ENCODE results near the gene KBTBD8.
A peak's percentile ranks its signal among the peaks of the same experiment; 100 is the strongest.

Gene KBTBD8

DNA sequence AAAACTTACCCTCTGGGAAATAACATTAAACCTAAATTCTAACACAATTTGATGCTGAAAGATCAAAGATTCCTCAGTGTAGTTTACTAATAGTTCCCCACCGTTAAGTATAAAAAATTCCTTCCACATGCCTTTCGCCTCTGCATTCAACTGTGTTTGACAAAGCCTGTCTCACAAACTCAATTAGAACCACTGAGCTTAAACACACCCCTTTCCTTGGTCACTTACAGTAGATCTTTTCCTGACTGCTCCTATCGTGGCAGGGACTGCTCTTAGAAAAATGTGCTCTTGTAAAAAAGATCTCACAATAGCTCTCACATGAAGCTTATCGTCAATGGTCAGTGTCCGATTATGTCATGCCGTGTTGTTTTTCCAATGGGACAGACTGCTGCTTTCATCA is 8.9 kb upstream of the KBTBD8 start:
- H4K20me1 ChIP-seq (ENCODE audit: insufficient read depth, low read length) = no peaks in the 10 kb centered on the region

DNA sequence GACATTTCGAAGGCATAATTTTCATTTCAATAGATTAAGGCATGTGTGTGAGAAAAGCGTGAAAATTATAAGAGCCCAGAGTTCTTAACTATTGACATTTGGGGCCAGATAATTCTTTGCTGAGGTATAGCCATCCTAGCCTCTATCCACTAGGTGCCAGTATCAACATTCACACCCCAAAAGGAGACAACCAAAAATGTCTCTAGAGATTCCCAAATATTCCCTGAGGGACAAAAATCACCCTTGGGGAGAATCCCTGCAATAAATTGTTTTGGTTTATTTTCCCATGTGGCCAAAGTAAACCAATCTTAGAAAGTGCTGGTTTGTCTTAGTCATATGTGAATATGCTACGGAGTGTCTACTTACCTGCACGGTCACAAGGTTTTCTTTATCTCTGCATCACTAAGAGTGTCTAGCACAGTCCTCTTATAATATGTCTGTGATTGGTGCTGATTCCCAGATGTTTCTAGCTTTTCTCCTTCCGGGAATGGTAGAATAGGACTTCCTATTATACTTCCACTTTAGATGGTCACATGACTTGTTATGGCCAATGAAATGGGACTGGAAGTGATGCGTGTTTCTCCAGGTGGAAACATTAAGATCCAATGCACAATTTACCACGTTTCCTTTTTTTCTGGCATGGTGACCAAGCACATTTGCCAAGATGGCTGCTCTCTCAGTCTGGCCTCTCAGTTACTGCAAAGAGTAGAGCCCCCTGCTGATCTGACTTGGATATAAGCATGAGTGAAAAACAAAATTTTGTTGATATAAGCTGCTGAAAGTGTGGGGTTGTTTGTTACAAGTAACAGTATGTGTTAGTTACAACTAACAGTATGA is 8.0 kb upstream of the KBTBD8 start:
- Histone ChIP-seq H2AFZ (ENCODE audit: low read length) (peak overlapping the region; percentile 98), H3K9me2 (replicated peaks; ENCODE audit: insufficient read depth, low read length) (no peaks in the 10 kb centered on the region), H3K27me3 (replicated peaks; ENCODE audit: insufficient read depth, low read length) (no peaks in the 10 kb centered on the region), H4K20me1 (ENCODE audit: insufficient read depth, low read length) (no peaks in the 10 kb centered on the region), H3K4me1 (ENCODE audit: low read length) (peaks cover 12% of the 10 kb centered on the region), H3F3A (ENCODE audit: insufficient read depth, low read length) (peaks cover 4% of the 10 kb centered on the region; the same call in 1 of the 2 replicates), H3K36me3 (replicated peaks; ENCODE audit: insufficient read depth, low read length) (no peaks in the 10 kb centered on the region), H3K4me3 (ENCODE audit: low read length) (peak overlapping the region; percentile 85), H3K4me2 (ENCODE audit: low read depth, low read length) (peak overlapping the region; percentile 82), H3K79me2 (ENCODE audit: low read length) (no peaks in the 10 kb centered on the region), H3K27ac (ENCODE audit: low read length) (peak overlapping the region; percentile 85), H3K9ac (ENCODE audit: low read length) (peak overlapping the region; percentile 84), H3K9me3 (replicated peaks; ENCODE audit: insufficient read depth, low read length) (no peaks in the 10 kb centered on the region)
- no peak for TF ChIP-seq EZH2phosphoT487 (IDR thresholded peaks at IDR 0.05; ENCODE audit: low read length)
- TF ChIP-seq, protein P1, sequence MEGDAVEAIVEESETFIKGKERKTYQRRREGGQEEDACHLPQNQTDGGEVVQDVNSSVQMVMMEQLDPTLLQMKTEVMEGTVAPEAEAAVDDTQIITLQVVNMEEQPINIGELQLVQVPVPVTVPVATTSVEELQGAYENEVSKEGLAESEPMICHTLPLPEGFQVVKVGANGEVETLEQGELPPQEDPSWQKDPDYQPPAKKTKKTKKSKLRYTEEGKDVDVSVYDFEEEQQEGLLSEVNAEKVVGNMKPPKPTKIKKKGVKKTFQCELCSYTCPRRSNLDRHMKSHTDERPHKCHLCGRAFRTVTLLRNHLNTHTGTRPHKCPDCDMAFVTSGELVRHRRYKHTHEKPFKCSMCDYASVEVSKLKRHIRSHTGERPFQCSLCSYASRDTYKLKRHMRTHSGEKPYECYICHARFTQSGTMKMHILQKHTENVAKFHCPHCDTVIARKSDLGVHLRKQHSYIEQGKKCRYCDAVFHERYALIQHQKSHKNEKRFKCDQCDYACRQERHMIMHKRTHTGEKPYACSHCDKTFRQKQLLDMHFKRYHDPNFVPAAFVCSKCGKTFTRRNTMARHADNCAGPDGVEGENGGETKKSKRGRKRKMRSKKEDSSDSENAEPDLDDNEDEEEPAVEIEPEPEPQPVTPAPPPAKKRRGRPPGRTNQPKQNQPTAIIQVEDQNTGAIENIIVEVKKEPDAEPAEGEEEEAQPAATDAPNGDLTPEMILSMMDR (IDR thresholded peaks at IDR 0.05; ENCODE audit: low read length) = peak; percentile 85
- DNase-seq = peak; percentile 75

More for the DNA sequence above, 8.9 kb upstream of the KBTBD8 start:
- H3K27me3 ChIP-seq (replicated peaks; ENCODE audit: insufficient read depth, low read length) = no peaks in the 10 kb centered on the region
- peak overlapping the region; percentile 82 for H3K4me2 ChIP-seq (ENCODE audit: low read depth, low read length)
- no peak overlapping the region for H3K9ac ChIP-seq (ENCODE audit: low read length)
- H3K9me3 ChIP-seq (replicated peaks; ENCODE audit: insufficient read depth, low read length) = no peaks in the 10 kb centered on the region
- TF ChIP-seq EZH2 (optimal IDR thresholded peaks at IDR 0.05; ENCODE audit: low read depth, low read length) (no peak), EZH2phosphoT487 (IDR thresholded peaks at IDR 0.05; ENCODE audit: low read length) (no peak)
- TF ChIP-seq, protein P1 (IDR thresholded peaks at IDR 0.05; ENCODE audit: low read length) = no peak
- no peaks in the 10 kb centered on the region for H3K79me2 ChIP-seq (ENCODE audit: low read length)
- H3K27ac ChIP-seq (ENCODE audit: low read length) = no peak overlapping the region
- H3F3A ChIP-seq (ENCODE audit: insufficient read depth, low read length) = peaks cover 4% of the 10 kb centered on the region; the same call in 1 of the 2 replicates
- peak overlapping the region; percentile 98 for H2AFZ ChIP-seq (ENCODE audit: low read length)
- H3K4me1 ChIP-seq (ENCODE audit: low read length) = peaks cover 12% of the 10 kb centered on the region; the same call in 1 of the 2 replicates
- H3K9me2 ChIP-seq (replicated peaks; ENCODE audit: insufficient read depth, low read length) = no peaks in the 10 kb centered on the region
- H3K36me3 ChIP-seq (replicated peaks; ENCODE audit: insufficient read depth, low read length) = no peaks in the 10 kb centered on the region
- DNase-seq = no peak
- H3K4me3 ChIP-seq (ENCODE audit: low read length) = peak overlapping the region; percentile 85; the same call in 1 of the 2 replicates

DNA sequence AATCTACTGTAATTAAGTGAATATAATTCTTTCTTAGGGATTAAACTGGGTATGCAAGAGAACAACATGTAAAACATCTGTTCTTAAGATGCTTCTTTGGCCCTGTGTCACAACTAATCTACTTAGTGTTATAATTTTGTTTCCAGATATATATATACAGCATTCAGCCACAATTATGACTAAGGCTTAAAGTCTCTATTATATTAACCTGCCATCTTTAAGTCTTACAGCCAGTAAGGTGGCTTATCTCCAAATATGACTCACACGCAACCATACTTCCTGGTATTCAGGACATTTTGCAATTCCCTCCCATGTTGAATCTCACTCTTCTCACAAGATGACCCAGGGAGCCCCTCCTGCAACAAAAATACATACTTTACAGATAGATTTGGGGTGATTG is 6.6 kb upstream of the KBTBD8 start:
- Histone ChIP-seq H3K4me2 (ENCODE audit: low read depth, low read length) (no peak overlapping the region), H3K9ac (ENCODE audit: low read length) (no peak overlapping the region), H3K9me3 (replicated peaks; ENCODE audit: insufficient read depth, low read length) (no peaks in the 10 kb centered on the region), H3K4me1 (ENCODE audit: low read length) (peaks cover 21% of the 10 kb centered on the region), H3K27me3 (replicated peaks; ENCODE audit: insufficient read depth, low read length) (no peaks in the 10 kb centered on the region), H3K36me3 (replicated peaks; ENCODE audit: insufficient read depth, low read length) (no peaks in the 10 kb centered on the region), H3F3A (ENCODE audit: insufficient read depth, low read length) (peaks cover 4% of the 10 kb centered on the region; the same call in 1 of the 2 replicates), H3K79me2 (ENCODE audit: low read length) (no peaks in the 10 kb centered on the region), H3K9me2 (replicated peaks; ENCODE audit: insufficient read depth, low read length) (no peaks in the 10 kb centered on the region), H2AFZ (ENCODE audit: low read length) (no peak overlapping the region), H4K20me1 (ENCODE audit: insufficient read depth, low read length) (no peaks in the 10 kb centered on the region), H3K4me3 (ENCODE audit: low read length) (no peak overlapping the region), H3K27ac (ENCODE audit: low read length) (no peak overlapping the region)
- DNase-seq = no peak
- TF ChIP-seq, protein P1 (IDR thresholded peaks at IDR 0.05; ENCODE audit: low read length) = no peak
- TF ChIP-seq EZH2 (optimal IDR thresholded peaks at IDR 0.05; ENCODE audit: low read depth, low read length) = no peak
- no peak for TF ChIP-seq EZH2phosphoT487 (IDR thresholded peaks at IDR 0.05; ENCODE audit: low read length)
